Activated naive CD8-positive, alpha-beta T cell (primary cell): Measurements from ENCODE around the gene UBALD1.

Experiments used
- H3K27ac Mint-ChIP-seq: one replicate; pipeline ENCODE4 v1.8.0; 2021; ENCODE audit warnings: mixed read lengths
- H3K27me3 Mint-ChIP-seq: one replicate; pipeline ENCODE4 v1.8.0; 2021; ENCODE audit warnings: mixed read lengths
- H3K36me3 Mint-ChIP-seq: one replicate; pipeline ENCODE4 v1.8.0; 2021; ENCODE audit warnings: mixed read lengths
- H3K4me1 Mint-ChIP-seq: one replicate; pipeline ENCODE4 v1.8.0; 2021; ENCODE audit warnings: low read depth, mixed read lengths
- H3K4me3 Mint-ChIP-seq: one replicate; pipeline ENCODE4 v1.8.0; 2021; ENCODE audit warnings: mild to moderate bottlenecking, mixed read lengths
- H3K9me3 Mint-ChIP-seq: one replicate; pipeline ENCODE4 v1.8.0; 2021; ENCODE audit warnings: low read depth, mixed read lengths

Gene UBALD1

DNA sequence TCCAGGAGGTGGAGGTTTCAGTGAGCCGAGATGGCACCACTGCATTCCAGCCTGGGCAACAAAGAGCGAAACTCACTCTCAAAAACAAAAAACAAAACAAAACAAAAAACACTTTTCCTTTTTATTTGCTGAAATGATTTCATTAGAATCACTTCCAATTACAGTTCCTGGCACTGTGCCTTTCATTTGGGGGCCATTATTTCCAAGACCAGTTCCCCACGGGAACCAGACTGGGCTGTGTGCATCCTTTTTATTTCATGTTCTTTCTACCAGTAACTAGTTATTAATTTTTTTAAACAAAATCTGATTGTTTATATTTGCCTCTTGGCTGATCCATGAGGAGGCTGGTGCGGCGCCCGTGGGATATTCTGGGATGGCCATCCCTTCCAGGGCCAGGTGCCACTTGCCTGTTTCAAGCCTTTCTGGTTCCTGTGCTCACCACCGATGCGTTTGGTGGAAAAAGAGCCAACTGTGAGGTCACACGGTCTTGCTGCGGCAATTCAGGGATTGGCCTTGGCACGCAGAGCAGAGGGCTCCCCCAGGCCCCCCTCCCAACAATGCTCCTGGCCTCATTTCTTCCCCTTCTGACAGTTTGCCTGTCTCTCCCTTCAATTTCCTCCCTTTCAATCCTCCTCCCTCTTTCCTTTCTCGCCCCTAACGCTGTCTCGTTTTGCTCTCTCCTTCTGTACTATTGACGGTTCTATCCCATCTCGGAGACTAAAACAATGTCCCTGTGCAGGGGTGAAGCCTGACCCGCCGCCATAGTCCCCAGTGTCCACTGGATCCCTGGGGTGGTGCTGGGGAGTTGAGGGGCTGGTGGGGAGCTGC lies 13.4 kb downstream of the UBALD1 start:
- H3K27me3 Mint-ChIP-seq: no peaks in the 10 kb centered on the region
- no peaks in the 10 kb centered on the region for H3K4me1 Mint-ChIP-seq
- H3K9me3 Mint-ChIP-seq: no peaks in the 10 kb centered on the region
- H3K4me3 Mint-ChIP-seq: no peak overlapping the region
- no peak overlapping the region for H3K27ac Mint-ChIP-seq
- no peaks in the 10 kb centered on the region for H3K36me3 Mint-ChIP-seq

DNA sequence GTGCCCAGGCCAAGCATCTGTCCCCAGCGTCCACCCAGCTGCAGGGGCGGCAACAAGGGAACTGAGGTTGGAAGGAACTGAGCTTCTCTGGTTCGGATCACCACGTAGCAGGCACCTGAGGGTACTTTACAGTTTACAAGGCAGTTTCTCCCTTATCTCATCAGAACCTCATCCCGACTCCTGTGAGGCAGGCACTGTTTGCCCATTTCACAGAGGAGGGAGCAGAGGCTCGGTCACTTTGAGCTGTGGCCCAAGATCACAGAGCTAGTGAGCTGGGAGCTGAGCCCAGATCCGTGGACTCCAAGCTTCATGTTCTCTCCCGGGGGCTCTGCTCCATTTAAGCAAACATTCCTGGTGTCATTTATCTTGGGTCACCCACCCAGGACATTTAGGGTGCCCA lies 15.1 kb downstream of the UBALD1 start:
- Mint-ChIP-seq H3K27me3 (no peaks in the 10 kb centered on the region), H3K9me3 (no peaks in the 10 kb centered on the region), H3K27ac (no peak overlapping the region), H3K36me3 (peaks cover 2% of the 10 kb centered on the region), H3K4me3 (no peak overlapping the region), H3K4me1 (no peaks in the 10 kb centered on the region)

DNA sequence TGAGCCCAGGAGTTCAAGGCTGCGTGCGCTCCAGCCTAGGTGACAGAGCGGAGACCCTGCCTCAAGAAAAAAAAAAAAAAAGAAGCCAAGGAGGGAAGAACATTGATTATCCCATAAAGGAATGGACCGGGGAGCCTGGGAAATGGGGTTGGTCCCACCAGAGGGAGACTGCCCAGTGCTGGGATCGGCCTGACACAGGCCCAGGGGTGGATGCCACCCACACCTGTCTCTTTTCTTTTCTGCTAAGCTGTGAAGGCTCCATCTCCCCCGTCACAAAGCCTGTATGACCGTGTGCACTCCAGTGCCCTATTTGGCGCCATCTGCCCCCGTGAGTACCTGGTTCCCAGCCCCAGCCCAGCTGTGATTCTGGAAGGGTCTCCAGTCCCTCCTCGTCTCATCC lies 15.7 kb downstream of the UBALD1 start:
- Mint-ChIP-seq H3K27ac (no peak overlapping the region), H3K4me3 (no peak overlapping the region), H3K9me3 (no peaks in the 10 kb centered on the region), H3K4me1 (no peaks in the 10 kb centered on the region), H3K36me3 (peaks cover 2% of the 10 kb centered on the region), H3K27me3 (no peaks in the 10 kb centered on the region)

DNA sequence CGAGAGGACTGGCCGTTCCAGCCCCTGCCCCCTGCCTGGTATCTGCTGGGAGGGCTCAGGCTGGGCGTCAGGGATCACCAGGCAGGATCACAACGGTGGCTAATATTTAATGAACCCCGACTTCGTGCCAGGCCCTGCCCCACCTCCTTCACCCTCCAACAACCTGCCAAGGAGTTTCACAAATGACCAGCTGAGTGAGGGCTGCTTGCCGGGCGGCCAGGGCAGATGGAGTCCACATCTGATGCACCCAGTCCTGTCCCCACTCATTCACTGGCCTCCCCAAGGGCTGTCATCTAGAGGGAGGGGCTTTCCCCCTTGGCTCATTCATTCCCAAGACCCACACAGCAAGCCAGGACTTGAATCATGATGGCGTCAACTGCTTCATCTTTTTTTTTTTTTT lies 17.5 kb downstream of the UBALD1 start:
- Mint-ChIP-seq H3K9me3 (no peaks in the 10 kb centered on the region), H3K27me3 (no peaks in the 10 kb centered on the region), H3K4me3 (no peak overlapping the region), H3K4me1 (no peaks in the 10 kb centered on the region), H3K27ac (no peak overlapping the region), H3K36me3 (peaks cover 2% of the 10 kb centered on the region)

DNA sequence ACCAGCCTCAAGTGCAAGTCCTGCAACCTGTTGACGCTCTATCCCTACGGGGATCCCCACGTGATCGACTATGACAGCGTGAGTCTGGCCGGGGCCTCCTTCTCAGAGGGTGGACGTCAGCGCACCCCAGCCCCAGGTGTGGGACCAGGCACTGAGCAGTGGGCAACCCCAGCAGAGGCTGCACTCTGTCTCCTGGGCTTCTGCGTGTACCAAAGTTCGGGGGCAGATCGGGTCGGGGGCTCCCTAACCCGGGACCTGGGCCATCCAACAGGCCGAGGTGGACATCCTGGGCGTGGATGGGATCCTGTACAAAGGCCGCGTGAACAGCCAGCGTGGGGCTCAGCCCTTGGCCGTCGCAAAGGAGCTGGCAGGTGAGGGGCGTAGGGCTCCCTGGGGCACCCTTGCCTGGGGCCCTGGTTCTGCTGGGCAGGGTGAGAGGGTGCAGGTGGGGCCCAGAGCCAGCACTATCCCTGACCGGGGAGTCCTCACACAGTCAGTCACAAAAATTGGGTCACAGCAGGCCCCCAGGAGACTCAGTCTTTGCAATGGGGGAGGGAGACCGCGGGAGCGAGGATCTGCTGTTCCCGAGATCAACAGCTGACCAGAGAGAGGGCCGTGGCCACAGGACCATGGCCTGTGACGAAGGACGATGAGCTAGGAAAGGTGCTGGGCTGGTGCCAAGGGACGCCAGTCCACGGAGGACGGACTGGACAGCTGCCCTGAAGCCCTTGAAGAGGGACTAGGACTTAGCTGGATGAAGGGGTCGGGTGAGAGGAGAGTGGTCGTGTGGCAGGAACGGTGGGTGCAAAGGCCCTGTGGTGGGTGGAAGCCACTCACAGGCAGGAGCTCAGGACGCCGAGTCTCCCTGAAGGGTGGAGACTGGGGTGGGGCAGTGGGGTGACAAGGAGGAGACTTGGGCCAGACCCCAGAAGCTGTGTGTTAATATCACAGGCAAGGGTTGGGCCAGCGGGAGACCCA lies 20.0 kb downstream of the UBALD1 start:
- H3K36me3 Mint-ChIP-seq: peaks cover 2% of the 10 kb centered on the region
- H3K9me3 Mint-ChIP-seq: no peaks in the 10 kb centered on the region
- H3K4me3 Mint-ChIP-seq: no peak overlapping the region
- no peak overlapping the region for H3K27ac Mint-ChIP-seq
- H3K27me3 Mint-ChIP-seq: no peaks in the 10 kb centered on the region
- no peaks in the 10 kb centered on the region for H3K4me1 Mint-ChIP-seq

DNA sequence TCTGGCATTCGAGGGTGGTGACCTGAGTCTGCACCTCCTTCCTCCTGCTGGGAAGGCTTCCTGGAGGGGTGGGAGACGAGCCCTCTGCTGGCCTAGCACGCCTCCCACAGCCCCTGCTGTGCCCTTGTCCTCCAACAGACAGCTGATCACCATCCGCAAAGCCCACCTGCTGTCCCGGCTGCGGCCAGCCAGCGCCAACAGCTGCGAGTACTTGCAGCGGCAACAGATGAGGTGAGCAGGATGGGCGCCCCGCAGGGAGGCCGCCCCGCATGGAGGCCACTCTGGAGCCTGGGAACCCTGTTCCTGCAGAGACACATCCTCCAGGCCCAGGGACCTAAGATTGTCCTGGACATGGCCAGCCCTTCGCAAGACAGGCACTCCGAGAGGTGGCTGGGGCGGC lies 21.6 kb downstream of the UBALD1 start:
- no peaks in the 10 kb centered on the region for H3K27me3 Mint-ChIP-seq
- H3K4me1 Mint-ChIP-seq: no peaks in the 10 kb centered on the region
- no peak overlapping the region for H3K4me3 Mint-ChIP-seq
- H3K27ac Mint-ChIP-seq: no peak overlapping the region
- H3K36me3 Mint-ChIP-seq: peaks cover 2% of the 10 kb centered on the region
- no peaks in the 10 kb centered on the region for H3K9me3 Mint-ChIP-seq

DNA sequence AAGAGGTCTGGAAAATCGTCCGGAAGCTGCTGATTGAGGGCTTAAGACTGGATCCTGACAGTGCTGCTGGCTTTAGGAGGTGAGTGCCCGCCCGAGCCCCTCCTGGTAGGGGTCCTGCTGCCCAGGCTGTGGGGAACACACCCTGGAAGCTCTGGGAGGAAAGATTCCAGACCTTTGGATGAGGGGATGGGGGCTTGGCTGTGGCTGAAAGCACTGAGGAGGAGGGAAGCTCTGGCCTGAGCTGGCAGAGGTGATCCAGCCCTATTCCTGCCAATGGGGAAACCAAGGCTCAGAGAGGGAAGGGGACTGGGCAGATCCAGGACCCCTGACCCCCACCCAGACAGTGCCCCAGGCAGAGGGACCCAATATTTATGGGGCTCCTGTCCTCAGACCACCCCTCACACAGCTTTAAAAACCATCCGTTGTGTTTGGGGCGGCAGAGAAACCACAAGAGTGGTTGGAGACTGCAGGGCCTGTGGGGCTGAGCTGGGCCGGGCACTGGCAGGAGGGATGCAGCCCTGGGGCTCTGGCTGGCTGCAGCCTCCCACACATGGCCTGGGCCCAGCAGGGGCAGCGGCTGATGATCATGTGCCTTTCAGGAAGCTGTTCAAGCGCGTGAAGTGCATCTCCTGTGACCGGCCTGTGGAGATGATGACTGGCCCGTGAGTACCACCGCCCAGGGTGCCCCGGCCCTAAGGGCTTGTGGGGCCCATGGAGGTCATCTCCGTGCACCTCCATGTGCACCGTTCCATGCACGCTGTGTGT lies 22.8 kb downstream of the UBALD1 start:
- H3K27ac Mint-ChIP-seq: no peak overlapping the region
- H3K27me3 Mint-ChIP-seq: no peaks in the 10 kb centered on the region
- H3K4me3 Mint-ChIP-seq: no peak overlapping the region
- no peaks in the 10 kb centered on the region for H3K9me3 Mint-ChIP-seq
- H3K4me1 Mint-ChIP-seq: no peaks in the 10 kb centered on the region
- peaks cover 2% of the 10 kb centered on the region for H3K36me3 Mint-ChIP-seq

DNA sequence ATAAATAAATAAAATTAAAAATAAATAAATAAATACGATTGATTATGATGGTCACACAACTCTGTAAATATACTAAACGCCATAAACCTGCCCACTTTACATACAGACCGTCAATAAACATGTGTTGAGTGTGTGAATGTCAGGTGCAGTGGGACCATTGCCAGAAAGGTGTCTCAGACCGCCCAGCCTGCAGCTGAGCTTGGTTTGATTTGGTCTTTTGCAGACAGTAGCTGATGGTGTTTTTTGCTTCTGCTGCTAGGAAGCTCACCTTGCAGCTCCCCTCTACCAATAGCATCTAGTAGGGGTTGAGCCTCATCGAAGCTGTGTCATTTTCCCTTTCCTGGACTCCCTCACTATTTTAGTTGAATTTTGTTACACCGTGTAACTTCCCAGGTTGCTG lies 23.5 kb downstream of the UBALD1 start:
- Mint-ChIP-seq H3K4me3 (no peak overlapping the region), H3K27ac (no peak overlapping the region), H3K4me1 (no peaks in the 10 kb centered on the region), H3K9me3 (no peaks in the 10 kb centered on the region), H3K36me3 (peaks cover 2% of the 10 kb centered on the region), H3K27me3 (no peaks in the 10 kb centered on the region)

DNA sequence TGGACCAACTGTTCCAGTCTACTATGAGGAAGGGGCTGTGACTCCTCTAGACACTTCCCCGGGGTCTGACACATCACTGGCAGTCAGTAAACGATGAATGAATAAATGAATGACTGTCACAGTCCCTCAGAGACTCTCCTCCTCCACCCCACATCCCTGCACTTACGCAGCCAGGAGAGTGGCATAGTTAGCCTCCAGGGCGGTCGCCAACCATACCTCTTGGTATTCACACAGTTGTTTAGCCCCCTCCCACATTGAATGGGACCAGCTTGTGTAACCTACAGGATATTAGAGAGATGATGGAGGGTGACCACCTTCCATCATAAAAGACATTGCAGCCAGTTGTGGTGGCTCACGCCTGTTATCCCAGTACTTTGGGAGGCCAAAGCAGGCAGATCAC lies 25.7 kb downstream of the UBALD1 start:
- peaks cover 2% of the 10 kb centered on the region for H3K27me3 Mint-ChIP-seq
- H3K4me1 Mint-ChIP-seq: peaks cover 4% of the 10 kb centered on the region
- H3K36me3 Mint-ChIP-seq: no peaks in the 10 kb centered on the region
- no peak overlapping the region for H3K27ac Mint-ChIP-seq
- H3K9me3 Mint-ChIP-seq: no peaks in the 10 kb centered on the region
- H3K4me3 Mint-ChIP-seq: no peak overlapping the region

DNA sequence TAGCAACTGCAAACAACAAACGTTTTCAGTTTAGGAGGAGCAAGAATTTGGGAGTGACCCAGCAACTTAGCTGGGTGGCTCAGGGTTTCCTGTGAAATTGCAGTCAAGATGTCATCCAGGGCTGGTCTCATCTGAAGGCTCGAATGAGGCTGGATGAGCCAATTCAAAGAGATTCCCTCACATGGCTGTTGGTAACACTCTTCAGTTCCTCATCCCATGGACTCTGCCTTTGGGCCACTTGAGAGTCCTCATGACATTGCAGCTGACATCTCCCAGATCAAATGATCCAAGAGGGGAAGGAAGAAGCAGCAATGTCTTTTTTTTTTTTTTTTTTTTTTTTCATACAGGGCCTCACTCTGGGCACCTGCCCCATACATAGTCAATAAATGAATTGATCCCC lies 26.3 kb downstream of the UBALD1 start:
- H3K4me3 Mint-ChIP-seq: no peak overlapping the region
- H3K36me3 Mint-ChIP-seq: no peaks in the 10 kb centered on the region
- H3K27ac Mint-ChIP-seq: no peak overlapping the region
- peaks cover 4% of the 10 kb centered on the region for H3K4me1 Mint-ChIP-seq
- H3K27me3 Mint-ChIP-seq: peaks cover 2% of the 10 kb centered on the region
- no peaks in the 10 kb centered on the region for H3K9me3 Mint-ChIP-seq

DNA sequence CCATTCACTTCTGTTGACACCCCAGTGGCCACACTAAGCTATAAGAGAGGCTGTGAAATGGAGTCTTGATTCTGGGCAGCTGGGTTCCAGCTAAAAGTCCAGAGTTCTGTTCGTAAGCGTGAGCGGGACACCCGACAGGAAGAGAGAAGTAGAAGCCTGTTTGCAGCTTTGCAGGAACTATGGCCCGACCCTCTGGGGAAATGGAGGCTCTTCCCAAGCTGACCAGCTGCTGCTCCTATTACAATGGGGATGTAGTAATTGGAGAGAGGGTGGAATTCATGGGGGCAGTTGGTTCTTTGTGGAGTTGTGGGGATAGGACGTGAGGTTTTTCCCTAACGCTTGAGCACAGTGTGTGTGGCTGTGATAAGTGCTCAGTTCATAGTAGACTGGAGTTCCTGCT lies 28.4 kb downstream of the UBALD1 start:
- Mint-ChIP-seq H3K4me1 (peaks cover 4% of the 10 kb centered on the region), H3K36me3 (no peaks in the 10 kb centered on the region), H3K27ac (no peak overlapping the region), H3K4me3 (no peak overlapping the region), H3K9me3 (no peaks in the 10 kb centered on the region), H3K27me3 (peaks cover 2% of the 10 kb centered on the region)

DNA sequence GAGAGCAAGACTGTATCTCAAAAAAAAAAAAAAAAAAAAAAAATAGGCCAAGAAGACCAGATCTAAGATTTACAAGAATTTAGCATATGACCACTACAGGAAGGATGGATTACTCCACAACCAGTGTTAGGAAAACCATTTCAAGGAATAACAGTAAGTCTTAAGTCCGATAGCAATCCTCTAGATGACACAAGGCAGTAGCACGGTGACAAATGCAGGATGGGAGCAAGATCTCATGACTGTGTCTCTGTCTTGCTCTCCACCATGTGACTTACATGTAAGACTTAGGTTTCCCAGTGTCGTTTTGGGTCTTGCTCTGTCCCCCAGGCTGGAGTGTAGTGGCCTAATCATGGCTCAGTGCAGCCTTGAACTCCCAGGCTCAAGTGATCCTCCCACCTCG lies 30.8 kb downstream of the UBALD1 start:
- Mint-ChIP-seq H3K27ac (no peak overlapping the region), H3K9me3 (no peaks in the 10 kb centered on the region), H3K27me3 (peaks cover 2% of the 10 kb centered on the region), H3K4me3 (no peak overlapping the region), H3K4me1 (peaks cover 4% of the 10 kb centered on the region), H3K36me3 (no peaks in the 10 kb centered on the region)

DNA sequence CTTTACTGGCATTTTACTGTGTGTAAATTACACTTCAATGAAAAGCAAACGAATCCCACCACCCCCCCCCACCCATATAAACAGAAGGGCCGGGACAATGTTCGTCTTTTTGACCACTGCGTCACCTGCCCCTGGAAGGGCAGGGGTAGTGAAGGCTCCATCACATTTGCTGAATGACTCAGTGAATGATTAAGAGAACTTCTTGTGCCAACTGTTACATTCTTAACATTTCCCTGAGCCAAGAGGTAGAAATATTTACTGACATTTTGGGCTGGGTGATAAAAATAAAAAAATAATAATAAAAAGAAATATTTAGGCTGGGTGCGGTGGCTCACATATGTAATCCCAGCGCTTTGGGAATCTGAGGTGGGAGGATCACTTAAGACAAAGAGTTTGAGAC lies 34.4 kb downstream of the UBALD1 start:
- Mint-ChIP-seq H3K27me3 (no peaks in the 10 kb centered on the region), H3K4me1 (no peaks in the 10 kb centered on the region), H3K27ac (no peak overlapping the region), H3K4me3 (no peak overlapping the region), H3K36me3 (no peaks in the 10 kb centered on the region), H3K9me3 (no peaks in the 10 kb centered on the region)

DNA sequence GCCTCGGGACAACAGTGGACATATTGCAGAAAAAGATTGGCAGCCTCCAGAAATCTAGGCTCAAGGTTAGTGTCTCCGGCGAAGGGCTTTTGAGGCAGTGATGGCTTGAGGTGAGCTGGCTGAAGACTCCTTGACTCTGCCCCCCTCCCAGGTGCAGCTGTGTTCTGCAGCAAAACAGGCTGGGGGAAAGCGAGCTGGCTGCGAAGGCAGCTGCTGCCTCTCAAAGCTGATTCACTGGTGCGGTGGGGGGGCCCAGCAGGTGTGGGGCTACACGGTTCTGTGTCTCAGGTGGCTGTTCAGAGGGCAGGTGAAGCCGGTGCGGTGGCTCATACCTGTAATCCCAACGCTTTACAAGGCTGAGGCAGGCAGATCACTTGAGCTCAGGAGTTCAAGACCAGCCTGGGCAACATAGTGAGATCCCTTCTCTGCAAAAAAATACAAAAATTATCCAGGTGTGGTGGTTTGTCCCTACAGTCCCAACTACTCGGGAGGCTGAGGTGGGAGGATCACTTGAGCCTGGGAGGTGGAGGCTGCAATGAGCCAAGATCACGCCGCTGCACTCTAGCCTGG lies 35.6 kb downstream of the UBALD1 start:
- Mint-ChIP-seq H3K27me3 (no peaks in the 10 kb centered on the region), H3K27ac (no peak overlapping the region), H3K36me3 (no peaks in the 10 kb centered on the region), H3K4me3 (no peak overlapping the region), H3K9me3 (no peaks in the 10 kb centered on the region), H3K4me1 (peaks cover 1% of the 10 kb centered on the region)
